Smooth muscle cell (in vitro differentiated cells): ENCODE data around the gene TCTA. TPM values are rescaled to one million over a fixed set of nuclear protein-coding genes. Genes with fewer than 3 reads are reported as not detected.

Experiments
- DNase-seq: peaks from one replicate; lab custom pipeline; 2025; ENCODE audit not compliant: unreplicated experiment; lab: John Stamatoyannopoulos, UW
- H2AFZ ChIP-seq: fragments of 200-600 bp; sonication (generic); 2 replicates; pipeline ENCODE4 v1.6.0; 2016; ENCODE audit warnings: antibody characterized with exemption, low read depth, mild to moderate bottlenecking
- H3F3A ChIP-seq: fragments of 200-600 bp; sonication (generic); 2 replicates; pipeline ENCODE4 v1.6.0; 2017; ENCODE audit warnings: antibody characterized with exemption, low read depth
- H3K27ac ChIP-seq: fragments of 200-600 bp; sonication (generic); 2 replicates; pipeline ENCODE4 v1.5.1; 2016; ENCODE audit warnings: low read depth, mild to moderate bottlenecking
- H3K27me3 ChIP-seq: fragments of 200-600 bp; sonication (generic); 2 replicates; pipeline ENCODE4 v1.6.1; 2016; ENCODE audit warnings: low read depth, mild to moderate bottlenecking
- H3K36me3 ChIP-seq: fragments of 200-600 bp; sonication (generic); 2 replicates; pipeline ENCODE4 v1.5.1; 2016; ENCODE audit warnings: low read depth
- H3K4me1 ChIP-seq: fragments of 200-600 bp; sonication (generic); 2 replicates; pipeline ENCODE4 v1.5.1; 2016; ENCODE audit warnings: low read depth
- H3K4me2 ChIP-seq: fragments of 200-600 bp; sonication (generic); 2 replicates; pipeline ENCODE4 v1.6.0; 2016; ENCODE audit warnings: mild to moderate bottlenecking
- H3K4me3 ChIP-seq: fragments of 200-600 bp; sonication (generic); 2 replicates; pipeline ENCODE4 v1.5.1; 2016; ENCODE audit warnings: mild to moderate bottlenecking
- H3K79me2 ChIP-seq: fragments of 200-600 bp; sonication (generic); 2 replicates; pipeline ENCODE4 v1.6.0; 2016; ENCODE audit warnings: low read depth, mild to moderate bottlenecking
- H3K9ac ChIP-seq: fragments of 200-600 bp; sonication (generic); 2 replicates; pipeline ENCODE4 v1.6.0; 2016; ENCODE audit warnings: low read depth
- H3K9me3 ChIP-seq: fragments of 200-600 bp; sonication (generic); replicated peaks from 2 replicates; pipeline ENCODE4 v1.5.1; 2016; ENCODE audit warnings: low read depth
- H4K20me1 ChIP-seq: fragments of 200-600 bp; sonication (generic); 2 replicates; pipeline ENCODE4 v1.6.0; 2016; ENCODE audit warnings: low read depth
- CTCF ChIP-seq: fragments of 200-600 bp; sonication (generic); IDR thresholded peaks from 2 replicates; pipeline ENCODE4 v1.5.1; 2017; ENCODE audit warnings: borderline replicate concordance, mild to moderate bottlenecking, antibody characterized with exemption; ENCODE audit not compliant: insufficient read depth, poor library complexity, severe bottlenecking
- WGBS: methylation state at CpG from one replicate; pipeline ENCODE4 v1.1.7; 2016; ENCODE audit warnings: low lambda C conversion rate; 5-methylcytosine and 5-hydroxymethylcytosine counted together
- polyA plus RNA-seq: library from polyadenylated mRNA; unstranded; fragments of >200 nt; fragmentation: Nextera tagmentation; extraction: Ambion mirVana; gene quantifications from 2 replicates; pipeline ENCODE4 v1.2.1, GENCODE V29; 2016
- total RNA-seq: library from RNA; depleted of rRNA; stranded (reverse); fragments of >200 nt; gene quantifications from 2 replicates; pipeline ENCODE4 v1.2.3, GENCODE V29; 2014

The TCTA gene
- total and polyA plus RNA-seq, 2 experiments from 2014 or later: 11.0 to 12.8 TPM

DNA sequence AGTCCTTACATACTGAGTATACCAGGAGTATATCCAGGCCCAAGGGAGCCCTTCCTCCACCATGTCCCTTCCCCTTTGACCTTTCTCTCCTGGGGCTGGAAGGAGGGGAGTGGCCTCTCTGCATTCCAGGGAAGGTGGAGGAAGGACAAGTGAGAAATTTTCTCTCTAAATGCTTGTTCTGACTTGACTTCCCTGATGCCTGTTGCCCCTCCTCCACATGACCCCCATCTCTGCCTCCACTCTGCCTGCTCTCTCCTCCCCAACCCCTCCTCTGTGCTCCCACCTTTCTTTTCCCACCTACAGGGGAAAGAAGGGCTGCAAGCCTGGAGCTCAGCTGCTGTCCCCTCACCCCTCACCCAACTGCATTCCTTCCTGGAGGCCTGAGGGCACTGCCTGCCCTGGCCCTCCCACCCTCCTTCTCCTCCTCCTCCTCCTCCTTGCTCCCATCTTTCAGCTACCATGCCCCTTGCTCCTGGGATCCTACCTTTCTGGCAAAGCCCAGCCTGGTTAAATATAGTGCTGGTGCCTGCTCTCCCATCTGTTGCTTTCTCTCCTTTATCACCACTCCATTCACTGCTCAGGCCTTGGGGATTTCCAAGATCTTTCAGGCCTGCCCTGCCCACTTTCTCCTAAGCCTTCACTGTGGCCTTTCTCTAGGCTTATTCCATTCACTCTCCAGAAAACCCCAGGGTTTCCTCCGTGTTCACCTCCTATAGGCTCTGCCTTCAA lies 49.4 kb downstream of the TCTA start:
- Histone ChIP-seq H2AFZ (peak overlapping the region; percentile 47), H3K9ac (peak overlapping the region; percentile 84), H4K20me1 (no peaks in the 10 kb centered on the region), H3K4me2 (peak overlapping the region; percentile 34), H3K9me3 (no peaks in the 10 kb centered on the region), H3K36me3 (no peaks in the 10 kb centered on the region), H3K4me3 (no peak overlapping the region), H3F3A (peaks cover 16% of the 10 kb centered on the region), H3K27me3 (no peaks in the 10 kb centered on the region), H3K4me1 (peaks cover 26% of the 10 kb centered on the region), H3K79me2 (no peaks in the 10 kb centered on the region), H3K27ac (peak overlapping the region; percentile 99)
- 12% methylated on average over 1 of the region's 1 CpG for WGBS
- no peak for TF ChIP-seq CTCF
- no peak for DNase-seq

DNA sequence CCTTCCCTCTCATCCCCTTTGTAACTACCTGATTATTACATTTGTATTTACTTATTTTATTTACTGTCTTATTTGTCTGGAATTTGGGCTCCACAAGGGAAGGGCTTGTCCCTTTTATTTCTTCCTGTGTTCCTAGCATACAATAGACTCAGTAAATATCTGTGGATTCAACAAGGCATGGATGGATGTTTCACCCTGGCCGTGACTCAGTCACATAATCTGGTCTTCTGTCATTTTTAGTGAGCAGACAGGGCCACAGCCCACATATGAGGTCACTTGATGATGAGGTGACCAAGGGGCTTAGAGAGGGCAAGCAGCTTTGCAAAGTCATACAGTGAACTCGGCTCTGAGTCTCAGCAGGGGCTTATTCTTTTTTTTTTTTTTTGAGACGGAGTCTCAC lies 50.0 kb downstream of the TCTA start:
- Histone ChIP-seq H3K79me2 (no peaks in the 10 kb centered on the region), H3K36me3 (no peaks in the 10 kb centered on the region), H3K4me3 (no peak overlapping the region), H3K9me3 (no peaks in the 10 kb centered on the region), H2AFZ (peak overlapping the region; percentile 47), H4K20me1 (no peaks in the 10 kb centered on the region), H3F3A (peaks cover 16% of the 10 kb centered on the region), H3K9ac (peak overlapping the region; percentile 84), H3K27ac (peak overlapping the region; percentile 99), H3K4me1 (peaks cover 26% of the 10 kb centered on the region), H3K27me3 (no peaks in the 10 kb centered on the region), H3K4me2 (peak overlapping the region; percentile 34)
- 25% methylated on average over 3 of the region's 3 CpGs for WGBS
- no peak for DNase-seq
- TF ChIP-seq CTCF: no peak

- TF ChIP-seq CTCF: no peak
- Histone ChIP-seq H3K36me3 (no peaks in the 10 kb centered on the region), H3K4me3 (no peak overlapping the region), H3K9ac (peak overlapping the region; percentile 3), H3K9me3 (no peaks in the 10 kb centered on the region), H4K20me1 (no peaks in the 10 kb centered on the region), H3K4me1 (peaks cover 40% of the 10 kb centered on the region), H3F3A (peaks cover 33% of the 10 kb centered on the region), H3K4me2 (peak overlapping the region; percentile 9), H3K79me2 (no peaks in the 10 kb centered on the region), H3K27me3 (no peaks in the 10 kb centered on the region), H2AFZ (no peak overlapping the region), H3K27ac (peak overlapping the region; percentile 59)
- WGBS: 55% methylated on average over 18 of the region's 18 CpGs
- DNase-seq: no peak
These were observed 53.2 kb downstream of the TCTA start for GRCh38 chr3:49465270-49466034.

Other genes starting within 250 kb of the TCTA start
- 19.6 and 33.8 TPM in 2 replicates for gene CCDC71, start 246.1 kb upstream of the TCTA start, total RNA-seq
- 0.59 and 0.80 TPM in 2 replicates for gene CCDC71, start 246.1 kb upstream of the TCTA start, polyA plus RNA-seq
- 20.8 and 22.5 TPM in 2 replicates for gene KLHDC8B, start 240.8 kb upstream of the TCTA start, total RNA-seq
- 42.1 and 51.9 TPM in 2 replicates for gene KLHDC8B, start 240.8 kb upstream of the TCTA start, polyA plus RNA-seq
- 1.6 and 5.5 TPM in 2 replicates for gene C3orf62, start 135.2 kb upstream of the TCTA start, total RNA-seq
- 1.6 and 3.4 TPM in 2 replicates for gene C3orf62, start 135.2 kb upstream of the TCTA start, polyA plus RNA-seq
- 23.8 and 28.3 TPM in 2 replicates for gene USP4, start 72.4 kb upstream of the TCTA start, total RNA-seq
- 25.6 and 36.1 TPM in 2 replicates for gene USP4, start 72.4 kb upstream of the TCTA start, polyA plus RNA-seq
- 148 and 173 TPM in 2 replicates for gene GPX1, start 54.1 kb upstream of the TCTA start, total RNA-seq
- 247 and 301 TPM in 2 replicates for gene GPX1, start 54.1 kb upstream of the TCTA start, polyA plus RNA-seq
- gene RHOA, start 447 bp upstream of the TCTA start, total RNA-seq: 530 and 556 TPM in 2 replicates
- gene RHOA, start 447 bp upstream of the TCTA start, polyA plus RNA-seq: 440 and 447 TPM in 2 replicates
- gene AMT, start 10.1 kb downstream of the TCTA start, total RNA-seq: 10.9 and 16.1 TPM in 2 replicates
- gene AMT, start 10.1 kb downstream of the TCTA start, polyA plus RNA-seq: 19.3 and 21.6 TPM in 2 replicates
- gene NICN1, start 16.9 kb downstream of the TCTA start, total RNA-seq: 3.9 TPM in 2 replicates
- gene NICN1, start 16.9 kb downstream of the TCTA start, polyA plus RNA-seq: 4.5 and 4.6 TPM in 2 replicates
- 61.6 and 65.2 TPM in 2 replicates for gene DAG1, start 57.8 kb downstream of the TCTA start, total RNA-seq
- gene DAG1, start 57.8 kb downstream of the TCTA start, polyA plus RNA-seq: 32.1 and 53.0 TPM in 2 replicates
- gene BSN, start 142.1 kb downstream of the TCTA start, total RNA-seq: under 0.01 and 0.22 TPM in 2 replicates
- gene BSN, start 142.1 kb downstream of the TCTA start, polyA plus RNA-seq: 0.07 and 0.50 TPM in 2 replicates